Measurements from ENCODE around the gene ACTL10.

ACTL10 gene

GRCh38 chr20:33677991-33678702, 11.4 kb downstream of the ACTL10 start:
- DNase-seq (ENCODE audit: low read depth): no peak

- peak; percentile 34 for DNase-seq (ENCODE audit: low read depth)
These were observed 13.2 kb downstream of the ACTL10 start for GRCh38 chr20:33679758-33680485.

- no peak for DNase-seq (ENCODE audit: low read depth)
These were observed 13.9 kb downstream of the ACTL10 start for GRCh38 chr20:33680686-33681085.

- DNase-seq (ENCODE audit: low read depth): no peak
These were observed 14.5 kb downstream of the ACTL10 start for GRCh38 chr20:33681288-33681687.

- DNase-seq (ENCODE audit: low read depth): no peak
These were observed 15.1 kb downstream of the ACTL10 start for GRCh38 chr20:33681728-33682353.

GRCh38 chr20:33684533-33685327, 18.0 kb downstream of the ACTL10 start:
- DNase-seq (ENCODE audit: low read depth): no peak

- DNase-seq (ENCODE audit: low read depth): no peak
These were observed 18.8 kb downstream of the ACTL10 start for GRCh38 chr20:33685328-33686099.

- peak; percentile 91 for DNase-seq (ENCODE audit: low read depth)
These were observed 19.6 kb downstream of the ACTL10 start, which contains the start of gene E2F1 for GRCh38 chr20:33686100-33686983. E2F1 (minus strand) TSS chr20:33686385; CDS start chr20:33686264, 121 bp downstream.

GRCh38 chr20:33686984-33687366, 20.2 kb downstream of the ACTL10 start:
- DNase-seq (ENCODE audit: low read depth): no peak

- DNase-seq (ENCODE audit: low read depth): no peak
These were observed 20.7 kb downstream of the ACTL10 start for GRCh38 chr20:33687370-33687915.

- no peak for DNase-seq (ENCODE audit: low read depth)
These were observed 21.5 kb downstream of the ACTL10 start for GRCh38 chr20:33687993-33688937.

GRCh38 chr20:33688938-33689424, 22.2 kb downstream of the ACTL10 start:
- DNase-seq (ENCODE audit: low read depth): no peak

GRCh38 chr20:33689493-33689892, 22.8 kb downstream of the ACTL10 start:
- no peak for DNase-seq (ENCODE audit: low read depth)

GRCh38 chr20:33689973-33690372, 23.2 kb downstream of the ACTL10 start:
- DNase-seq (ENCODE audit: low read depth): peak; percentile 58

GRCh38 chr20:33693289-33693688, 26.5 kb downstream of the ACTL10 start:
- DNase-seq (ENCODE audit: low read depth): no peak

GRCh38 chr20:33693741-33694638, 27.2 kb downstream of the ACTL10 start:
- DNase-seq (ENCODE audit: low read depth): no peak

- no peak for DNase-seq (ENCODE audit: low read depth)
These were observed 27.9 kb downstream of the ACTL10 start for GRCh38 chr20:33694639-33695012.

- no peak for DNase-seq (ENCODE audit: low read depth)
These were observed 29.7 kb downstream of the ACTL10 start for GRCh38 chr20:33696448-33696847.
